ENCODE data around the gene CASK. TPM values are rescaled to one million over a fixed set of nuclear protein-coding genes. Genes with fewer than 3 reads are reported as not detected.
"Not testable (repeated sequence)": the region's sequence is repeated elsewhere in the genome, so short reads cannot be mapped to it uniquely, and the experiment has no call there.

CASK gene
- polyA plus RNA-seq, 3 donors, result 43.6 to 48.2 (median 47.1) TPM

DNA sequence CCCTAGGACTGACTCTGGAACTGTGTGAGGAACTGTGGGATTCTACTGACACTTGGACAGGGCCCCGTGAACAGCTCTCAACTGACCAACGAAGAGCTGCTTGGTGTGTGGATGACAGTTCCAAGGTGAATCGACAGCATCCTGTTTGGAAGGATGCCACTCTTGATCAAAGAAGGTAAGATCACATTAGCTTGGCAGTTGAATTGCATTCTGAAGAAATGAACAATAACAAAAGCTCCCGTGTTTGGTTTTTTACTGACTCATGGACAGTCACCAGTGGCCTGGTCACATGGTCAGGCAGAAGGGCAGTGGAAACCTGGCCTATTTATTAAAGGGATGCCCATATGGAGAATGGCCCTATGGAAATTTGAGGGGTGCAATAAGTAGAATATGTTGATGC lies 267.7 kb downstream of the CASK start:
- no peak for DNase-seq

GRCh38 chrX:41655101-41655500 lies 268.3 kb downstream of the CASK start:
- no peak for DNase-seq

- no peak for DNase-seq
Measured at GRCh38 chrX:41653125-41653524, 270.2 kb downstream of the CASK start.

GRCh38 chrX:41646201-41646600 lies 277.2 kb downstream of the CASK start:
- not testable (repeated sequence) for DNase-seq

DNA sequence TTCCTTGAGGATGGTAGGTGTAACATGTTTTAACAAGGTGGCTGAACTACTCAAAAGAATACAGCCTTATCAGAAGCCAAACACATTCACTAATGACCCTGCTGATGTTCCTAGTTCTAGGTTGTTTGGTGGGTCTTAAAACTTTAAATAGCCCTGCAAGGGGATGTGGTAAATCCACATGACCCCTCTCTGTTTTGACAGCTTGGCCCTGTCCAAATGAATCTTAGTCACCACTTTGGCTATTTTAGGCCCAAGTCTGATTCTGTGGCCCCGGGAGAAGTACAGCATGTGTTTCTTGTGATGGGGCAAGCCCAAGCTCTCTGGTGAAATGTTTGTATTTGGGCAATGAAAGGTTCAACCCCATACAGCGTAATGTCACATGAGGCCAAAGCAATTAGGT lies 289.1 kb downstream of the CASK start:
- no peak for DNase-seq

DNA sequence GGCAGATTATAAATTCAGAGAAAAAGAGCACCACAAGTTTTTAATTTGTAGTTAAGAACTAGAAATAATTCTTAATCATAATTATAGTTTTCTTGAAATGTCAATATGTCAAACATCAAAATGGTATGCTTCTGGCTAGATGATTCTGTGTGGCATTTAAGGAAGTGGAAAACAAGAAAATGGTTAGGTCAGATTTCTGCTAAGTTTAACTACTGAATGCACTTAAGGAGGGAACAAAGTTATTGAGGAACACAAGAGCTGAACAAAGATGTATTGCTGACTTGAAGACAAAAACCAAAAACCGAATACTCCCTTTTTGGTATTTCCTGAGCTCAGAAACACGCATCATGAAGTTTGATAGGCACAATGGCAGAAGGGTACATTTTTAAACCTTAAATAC lies 293.3 kb downstream of the CASK start:
- no peak for DNase-seq

- no peak for DNase-seq
Measured at GRCh38 chrX:41629539-41629938, 293.8 kb downstream of the CASK start.

GRCh38 chrX:41621222-41621723 lies 302.1 kb downstream of the CASK start:
- no peak for DNase-seq

- DNase-seq, result no peak
Measured at GRCh38 chrX:41619221-41619620, 304.1 kb downstream of the CASK start.

DNA sequence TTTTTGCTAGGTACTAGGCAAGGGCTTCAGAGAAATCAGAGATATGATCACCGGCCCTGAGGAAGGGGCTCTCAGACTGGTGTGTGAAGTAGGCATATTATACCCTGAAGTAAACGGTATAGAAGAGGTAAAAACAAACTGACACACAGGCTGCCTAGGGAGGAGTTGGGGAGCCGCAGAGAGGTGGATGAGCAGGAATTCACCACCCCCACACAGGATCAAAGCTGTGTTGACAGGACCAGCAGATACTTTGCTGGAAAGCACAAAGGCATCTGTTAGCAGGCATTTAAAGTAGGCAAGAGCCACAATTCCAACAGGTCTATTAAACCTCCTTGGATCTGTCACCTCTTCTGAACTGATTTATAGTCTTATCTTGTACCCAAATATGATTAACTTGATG lies 306.4 kb downstream of the CASK start:
- DNase-seq, result no peak

DNA sequence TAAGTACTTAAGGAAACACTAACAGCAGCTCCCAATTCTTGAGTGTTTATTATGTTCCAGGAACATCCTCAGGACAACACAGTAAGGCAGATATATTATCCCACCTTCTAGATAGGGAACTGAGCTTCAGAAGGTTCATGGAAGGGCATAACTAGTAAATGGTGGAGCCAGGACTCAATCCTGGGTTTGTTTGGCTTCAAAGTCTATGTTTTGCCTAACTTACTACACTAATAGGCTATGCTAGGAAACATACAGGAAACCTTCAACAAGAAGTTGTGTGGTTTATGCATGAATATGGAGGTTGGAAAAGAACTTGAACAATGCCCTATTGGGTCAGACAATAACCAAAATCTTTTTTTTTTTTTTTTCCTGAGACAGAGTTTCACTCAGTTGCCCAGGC lies 307.1 kb downstream of the CASK start:
- DNase-seq, result no peak

- DNase-seq, result no peak
Measured at GRCh38 chrX:41608244-41608643, 315.1 kb downstream of the CASK start.

GRCh38 chrX:41607264-41607832 lies 316.0 kb downstream of the CASK start:
- DNase-seq, result no peak

GRCh38 chrX:41606057-41606456 lies 317.3 kb downstream of the CASK start:
- DNase-seq, result not testable (repeated sequence)

DNA sequence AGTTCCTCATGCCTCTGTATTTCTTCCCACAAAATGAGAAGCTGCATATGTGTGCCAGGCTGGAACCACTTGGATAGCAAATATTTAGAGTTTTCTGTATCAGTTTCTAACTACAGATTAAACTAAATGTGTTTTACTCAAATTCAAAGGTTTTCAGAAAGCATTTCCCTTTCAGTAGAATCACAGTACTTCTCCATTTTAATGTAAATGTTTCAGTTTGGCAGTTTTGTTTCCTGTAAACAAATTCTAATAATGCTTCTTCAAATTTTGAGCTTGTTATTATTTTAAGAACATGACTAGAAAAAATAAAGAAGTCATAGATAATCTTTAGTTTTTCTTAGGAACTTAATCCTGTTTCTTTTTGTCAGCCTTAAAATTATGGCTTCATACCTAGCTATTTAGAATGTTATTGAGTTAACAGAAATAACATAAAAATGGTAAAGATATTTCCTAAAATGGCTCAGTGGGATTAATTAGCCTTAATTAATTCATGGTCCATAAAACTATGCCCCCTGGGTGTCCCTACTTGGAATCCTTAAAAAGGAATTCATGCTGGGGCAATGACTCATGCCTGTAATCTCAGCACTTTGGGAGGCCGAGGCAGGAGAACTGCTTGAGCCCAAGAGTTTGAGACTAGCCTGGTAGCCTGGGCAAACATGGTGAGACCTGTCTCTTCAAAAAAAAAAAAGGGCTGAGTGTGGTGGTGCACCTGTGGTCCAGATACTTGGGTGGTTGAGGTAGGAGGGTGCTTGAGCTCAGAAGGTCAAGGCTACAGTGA lies 318.4 kb downstream of the CASK start:
- no peak for DNase-seq

GRCh38 chrX:41604177-41604576 lies 319.2 kb downstream of the CASK start:
- DNase-seq, result no peak

DNA sequence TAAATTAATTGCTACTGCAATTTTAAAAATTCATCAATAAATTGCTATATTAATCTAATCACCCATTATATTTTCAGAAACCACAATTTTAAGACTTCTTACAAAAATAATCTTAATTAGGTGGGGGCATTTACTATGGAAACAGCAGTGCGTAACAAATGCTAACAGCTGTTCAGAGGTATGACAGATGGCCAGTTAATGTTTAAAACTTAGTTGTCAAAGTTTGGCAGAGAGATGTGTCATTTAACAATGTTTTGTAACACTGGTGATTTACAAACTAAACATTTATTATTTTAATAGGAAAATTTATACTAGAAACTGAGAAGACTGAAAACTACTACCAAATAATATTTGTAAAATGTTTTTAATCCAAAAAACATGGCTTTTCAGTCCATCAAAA lies 319.8 kb downstream of the CASK start:
- no peak for DNase-seq

DNA sequence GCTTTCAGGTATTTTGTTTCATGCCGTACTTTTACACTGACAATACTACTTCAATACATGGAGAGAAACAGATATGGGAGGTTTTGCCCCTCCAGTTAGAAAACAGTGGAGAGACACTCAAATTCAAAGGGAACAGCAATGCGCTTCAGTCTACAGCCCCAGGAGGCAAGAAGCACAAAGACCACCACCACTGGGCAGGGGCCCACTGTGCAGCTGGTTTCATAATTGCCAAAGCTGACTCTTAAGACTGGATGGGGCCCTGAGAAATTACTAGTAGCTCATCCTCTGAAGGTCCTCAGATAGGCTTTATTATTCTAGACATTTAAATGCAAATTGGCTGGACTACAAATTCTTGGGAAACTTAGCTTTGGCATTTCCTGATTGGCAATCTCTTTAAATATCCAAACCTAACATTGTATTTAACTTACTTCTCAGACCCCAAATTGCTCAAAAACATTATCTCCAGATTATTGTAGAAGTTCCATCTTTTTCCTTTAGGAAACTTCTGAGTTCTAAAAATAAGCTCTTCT lies 320.5 kb downstream of the CASK start:
- no peak for DNase-seq

- no peak for DNase-seq
Measured at GRCh38 chrX:41600291-41600690, 323.1 kb downstream of the CASK start.

- no peak for DNase-seq
Measured at GRCh38 chrX:41599507-41599906, 323.8 kb downstream of the CASK start.

GRCh38 chrX:41596596-41596995 lies 326.8 kb downstream of the CASK start:
- no peak for DNase-seq

GRCh38 chrX:41594634-41595033 lies 328.7 kb downstream of the CASK start:
- no peak for DNase-seq

- DNase-seq, result no peak
Measured at GRCh38 chrX:41591906-41592305, 331.4 kb downstream of the CASK start.

All from renal pelvis (tissue), 4 donors.